ENCODE measurements around the gene C1QTNF3.

C1QTNF3 gene

DNA sequence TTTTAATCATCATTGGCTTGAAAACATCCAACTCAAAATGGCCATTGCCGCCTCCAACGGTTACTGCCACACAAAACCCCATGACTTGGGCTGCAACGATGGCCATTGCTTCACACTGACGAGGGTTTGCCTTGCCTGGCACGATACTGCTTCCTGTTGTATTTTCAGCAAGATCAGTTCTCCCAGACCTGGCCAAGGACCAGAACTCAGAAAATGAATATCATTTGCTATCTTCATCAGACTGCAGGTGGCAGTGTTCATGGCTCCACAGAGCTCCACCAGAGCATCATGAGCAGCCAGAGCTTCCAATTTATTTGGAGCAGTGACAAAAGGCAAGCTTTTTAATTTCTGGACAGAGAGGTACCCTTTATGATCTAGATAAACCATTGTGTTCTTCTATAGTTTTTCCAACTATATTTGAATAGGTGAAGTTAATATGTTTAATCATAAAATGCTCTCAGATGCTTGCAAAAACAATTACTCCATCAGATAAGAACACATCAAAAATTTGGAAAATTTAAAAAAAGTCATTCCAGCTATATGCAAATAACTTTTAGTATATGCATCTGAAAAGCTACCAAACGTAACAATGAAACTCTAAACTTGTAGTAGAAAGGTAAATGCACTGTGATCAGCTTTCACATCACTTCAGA is 45.6 kb downstream of the C1QTNF3 start:
- no peak for DNase-seq (ENCODE audit: low read depth in 2 of 2)

- no peak for DNase-seq (ENCODE audit: low read depth in 2 of 2)
Measured at GRCh38 chr5:33995865-33996264, 47.1 kb downstream of the C1QTNF3 start.

- no peak for DNase-seq (ENCODE audit: low read depth in 2 of 2)
Measured at GRCh38 chr5:33994845-33995244, 48.2 kb downstream of the C1QTNF3 start.

- no peak for DNase-seq (ENCODE audit: low read depth in 2 of 2)
Measured at GRCh38 chr5:33992864-33993263, 50.1 kb downstream of the C1QTNF3 start.

DNA sequence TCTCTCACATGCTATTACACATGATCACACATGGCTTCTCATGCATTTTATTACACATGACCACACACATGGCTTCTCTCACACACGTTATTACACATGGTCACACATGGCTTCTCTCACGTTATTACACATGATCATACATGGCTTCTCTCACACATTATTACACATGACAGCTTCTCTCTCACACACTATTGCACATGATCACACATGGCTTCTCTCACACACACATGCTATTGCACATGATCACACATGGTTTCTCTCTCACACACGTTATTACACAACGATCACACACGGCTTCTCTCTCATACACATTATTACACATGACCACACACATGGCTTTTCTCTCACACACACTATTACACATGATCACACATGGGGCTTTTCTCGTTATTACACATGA is 57.6 kb downstream of the C1QTNF3 start:
- DNase-seq (ENCODE audit: low read depth in 2 of 2), result no peak

DNA sequence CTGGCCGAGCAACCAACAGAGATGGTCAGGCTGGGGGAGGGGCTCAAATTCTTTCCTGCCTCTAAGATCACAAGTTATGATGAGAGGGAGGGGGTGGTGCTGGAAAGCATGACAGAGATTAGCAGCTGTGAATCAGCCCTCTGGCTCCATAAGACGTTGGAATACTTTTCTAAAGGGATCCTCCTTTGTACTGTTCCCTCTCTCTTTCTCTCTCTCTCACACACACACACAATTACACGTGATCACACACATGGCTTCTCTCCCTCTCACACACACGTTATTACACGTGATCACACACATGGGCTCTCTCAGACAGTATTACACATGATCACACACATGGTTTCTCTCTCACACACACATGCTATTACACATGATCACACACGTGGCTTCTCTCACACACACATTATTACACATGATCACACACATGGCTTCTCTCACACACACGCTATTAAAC is 58.3 kb downstream of the C1QTNF3 start, which contains the start of gene SLC45A2:
TSS of gene SLC45A2 (minus strand) at position 23 of the 454 bp plus-strand sequence. CDS start 110 bp downstream, outside the sequence.
- no peak for DNase-seq (ENCODE audit: low read depth in 2 of 2)

GRCh38 chr5:33984178-33984577 is 58.8 kb downstream of the C1QTNF3 start:
- no peak for DNase-seq (ENCODE audit: low read depth in 2 of 2)

DNA sequence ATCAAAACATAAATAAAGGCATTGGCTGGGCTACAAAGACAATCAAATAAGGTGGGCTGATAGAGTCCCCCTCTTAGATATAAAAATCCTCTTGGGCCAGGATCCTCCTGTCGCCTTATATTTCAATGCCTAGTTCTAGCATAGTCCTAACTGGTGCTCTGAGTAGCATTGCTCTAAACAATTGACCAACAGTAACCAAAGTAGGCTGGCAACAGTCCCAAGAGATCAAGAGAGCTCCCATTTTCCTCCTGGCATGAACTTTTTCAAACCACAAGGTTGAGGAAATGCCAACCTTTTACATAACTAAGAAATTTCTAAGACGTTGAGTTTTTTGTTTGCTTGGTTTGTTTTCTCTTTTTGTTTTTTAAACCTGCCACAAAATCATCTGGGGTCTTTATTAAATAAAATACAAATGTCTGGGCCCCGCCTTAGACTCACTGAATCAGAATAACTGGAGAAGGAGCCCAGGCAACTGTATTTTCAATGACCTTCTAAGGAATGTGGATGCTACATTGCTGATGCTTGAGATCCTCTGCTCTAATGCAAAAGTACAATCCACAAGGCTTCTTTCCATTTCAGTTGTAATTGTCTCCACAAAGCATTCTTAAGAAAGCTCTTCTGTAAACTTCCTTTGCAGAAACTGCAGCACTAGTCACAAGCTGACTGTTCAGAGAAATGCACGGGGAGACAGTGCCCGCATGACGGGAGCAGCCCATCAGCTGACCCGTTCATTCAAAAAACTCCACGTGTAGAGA is 61.4 kb downstream of the C1QTNF3 start:
- no peak for DNase-seq (ENCODE audit: low read depth in 2 of 2)

DNA sequence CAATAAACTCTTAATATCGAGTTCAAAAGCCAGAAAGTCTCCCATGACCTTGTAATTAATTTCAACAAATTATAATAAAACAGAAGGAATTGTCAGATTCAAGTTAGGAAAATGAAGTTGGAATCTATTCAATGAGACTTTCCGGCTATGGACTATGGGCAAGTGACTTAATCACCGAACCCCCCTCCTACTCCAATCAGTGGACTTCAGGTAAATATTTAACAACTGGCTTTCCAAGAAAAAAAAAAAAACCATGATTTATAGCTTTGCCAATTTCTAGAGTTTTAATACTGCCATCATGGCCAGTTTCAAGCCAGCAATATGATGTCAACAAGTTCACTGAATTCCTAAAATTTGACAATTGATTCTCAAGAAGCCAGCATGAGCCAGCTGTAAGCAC is 63.0 kb downstream of the C1QTNF3 start:
- no peak for DNase-seq (ENCODE audit: low read depth in 2 of 2)

DNA sequence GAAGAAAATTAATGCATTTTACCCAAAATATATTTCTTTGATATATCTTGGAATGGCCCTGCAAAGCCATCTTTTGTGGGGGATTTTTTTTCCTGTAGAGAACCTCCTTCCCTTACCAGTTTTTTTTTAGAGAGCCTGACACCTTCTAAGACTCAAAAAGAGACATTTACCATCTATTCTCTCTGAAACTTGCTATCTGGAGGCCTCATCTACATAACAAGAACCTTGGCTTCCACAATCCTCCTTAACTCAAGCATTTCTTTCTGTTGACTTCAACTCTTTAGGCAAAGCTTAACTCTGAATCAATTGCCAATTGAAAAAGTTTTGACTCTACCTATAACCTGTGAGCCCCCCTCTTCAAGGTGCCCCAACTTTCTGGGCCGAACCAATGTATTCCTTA is 64.7 kb downstream of the C1QTNF3 start:
- no peak for DNase-seq (ENCODE audit: low read depth in 2 of 2)

- no peak for DNase-seq (ENCODE audit: low read depth in 2 of 2)
Measured at GRCh38 chr5:33976307-33976706, 66.7 kb downstream of the C1QTNF3 start.

DNA sequence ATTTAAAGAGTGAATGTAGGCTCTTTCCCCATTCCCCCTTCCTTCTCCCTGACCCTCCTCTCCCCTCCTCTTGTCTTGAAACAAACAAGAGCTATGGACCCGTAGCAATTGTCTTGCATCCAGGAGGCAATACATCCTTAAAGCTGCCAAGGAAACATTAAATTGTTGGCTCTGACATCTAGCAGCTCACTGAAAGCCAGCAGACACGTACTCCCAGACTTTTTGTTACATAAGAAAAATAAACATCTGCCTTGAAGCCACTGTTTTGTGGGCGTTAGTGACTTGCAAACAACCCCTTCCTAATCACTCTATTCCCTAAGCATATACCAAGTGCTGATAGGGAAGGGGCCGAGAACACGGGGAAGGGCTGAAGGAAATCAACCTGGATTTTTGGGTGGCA is 67.2 kb downstream of the C1QTNF3 start:
- no peak for DNase-seq (ENCODE audit: low read depth in 2 of 2)

DNA sequence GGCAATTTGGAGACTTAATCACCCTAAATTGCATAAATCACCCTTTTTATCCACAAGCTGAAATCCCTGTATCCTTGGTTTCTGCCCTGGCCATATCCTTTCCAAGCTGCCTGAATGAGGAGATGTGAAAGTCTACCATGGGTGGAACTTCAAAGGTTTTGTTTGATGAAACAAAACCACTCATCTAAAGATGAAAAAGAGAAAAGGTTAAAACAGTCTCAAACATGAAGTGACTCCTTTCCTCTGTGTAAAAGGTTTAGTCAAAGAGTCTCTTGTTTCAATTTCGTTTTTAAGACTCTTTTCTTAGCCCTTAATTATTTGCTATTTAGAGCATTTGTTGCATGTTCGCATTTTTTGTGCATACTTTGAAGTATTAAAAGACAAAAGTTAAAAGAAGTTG is 69.7 kb downstream of the C1QTNF3 start:
- DNase-seq (ENCODE audit: low read depth in 2 of 2), result no peak

GRCh38 chr5:33969572-33970452 is 73.2 kb downstream of the C1QTNF3 start:
- DNase-seq (ENCODE audit: low read depth in 2 of 2), result no peak

GRCh38 chr5:33968211-33969005 is 74.6 kb downstream of the C1QTNF3 start:
- no peak for DNase-seq (ENCODE audit: low read depth in 2 of 2)

Data from stimulated activated CD8-positive, alpha-beta memory T cell treated with anti-CD3 and anti-CD28 coated beads, Interleukin-2, amount 100 ng/mL, for 48 hours (primary cell).